ENCODE data around the gene RFXANK.
"Not testable (repeated sequence)": the region's sequence is repeated elsewhere in the genome, so short reads cannot be mapped to it uniquely, and the experiment has no call there.

The RFXANK gene

GRCh38 chr19:19204181-19204580 is 12.1 kb downstream of the RFXANK start:
- in situ Hi-C loops (cut with MboI; ENCODE audit: low sequenced_read_pairs) = no loop called here

GRCh38 chr19:19205416-19206410 is 13.7 kb downstream of the RFXANK start:
- in situ Hi-C loops (cut with MboI; ENCODE audit: low sequenced_read_pairs) = no loop called here

GRCh38 chr19:19206938-19207337 is 14.9 kb downstream of the RFXANK start:
- in situ Hi-C loops (cut with MboI; ENCODE audit: low sequenced_read_pairs) = no loop called here

GRCh38 chr19:19207637-19208572 is 15.8 kb downstream of the RFXANK start:
- in situ Hi-C loops (cut with MboI; ENCODE audit: low sequenced_read_pairs) = no loop called here

- in situ Hi-C loops (cut with MboI; ENCODE audit: low sequenced_read_pairs) = no loop called here
Observed at GRCh38 chr19:19209372-19209771, 17.3 kb downstream of the RFXANK start.

GRCh38 chr19:19211499-19212420 is 19.7 kb downstream of the RFXANK start, which contains the start of gene NCAN:
NCAN (plus strand) TSS chr19:19211958; CDS start chr19:19216954, 4,996 bp downstream.
- in situ Hi-C loops (cut with MboI; ENCODE audit: low sequenced_read_pairs) = no loop called here

- in situ Hi-C loops (cut with MboI; ENCODE audit: low sequenced_read_pairs) = no loop called here
Observed at GRCh38 chr19:19212916-19213315, 20.9 kb downstream of the RFXANK start.

GRCh38 chr19:19213426-19214158 is 21.5 kb downstream of the RFXANK start:
- in situ Hi-C loops (cut with MboI; ENCODE audit: low sequenced_read_pairs) = no loop called here

GRCh38 chr19:19214159-19214490 is 22.1 kb downstream of the RFXANK start:
- in situ Hi-C loops (cut with MboI; ENCODE audit: low sequenced_read_pairs) = no loop called here

- in situ Hi-C loops (cut with MboI; ENCODE audit: low sequenced_read_pairs) = no loop called here
Observed at GRCh38 chr19:19214892-19215291, 22.8 kb downstream of the RFXANK start.

GRCh38 chr19:19215792-19216191 is 23.7 kb downstream of the RFXANK start:
- in situ Hi-C loops (cut with MboI; ENCODE audit: low sequenced_read_pairs) = no loop called here

- in situ Hi-C loops (cut with MboI; ENCODE audit: low sequenced_read_pairs) = no loop called here
Observed at GRCh38 chr19:19217099-19217498, 25.0 kb downstream of the RFXANK start.

GRCh38 chr19:19218911-19219310 is 26.9 kb downstream of the RFXANK start:
- in situ Hi-C loops (cut with MboI; ENCODE audit: low sequenced_read_pairs) = no loop called here

GRCh38 chr19:19221000-19221399 is 28.9 kb downstream of the RFXANK start:
- in situ Hi-C loops (cut with MboI; ENCODE audit: low sequenced_read_pairs) = not testable (repeated sequence)

GRCh38 chr19:19223060-19223459 is 31.0 kb downstream of the RFXANK start:
- in situ Hi-C loops (cut with MboI; ENCODE audit: low sequenced_read_pairs) = no loop called here

- in situ Hi-C loops (cut with MboI; ENCODE audit: low sequenced_read_pairs) = no loop called here
Observed at GRCh38 chr19:19223636-19224035, 31.6 kb downstream of the RFXANK start.

- in situ Hi-C loops (cut with MboI; ENCODE audit: low sequenced_read_pairs) = no loop called here
Observed at GRCh38 chr19:19224150-19224851, 32.2 kb downstream of the RFXANK start.

GRCh38 chr19:19224852-19225494 is 32.9 kb downstream of the RFXANK start:
- in situ Hi-C loops (cut with MboI; ENCODE audit: low sequenced_read_pairs) = no loop called here

- in situ Hi-C loops (cut with MboI; ENCODE audit: low sequenced_read_pairs) = no loop called here
Observed at GRCh38 chr19:19226204-19226603, 34.1 kb downstream of the RFXANK start.
